SIG-M5 treated with dmso at 0.1 percent for 504 hours (cell line): Measurements from ENCODE around the gene COMMD6.
"Not testable (repeated sequence)": the region's sequence is repeated elsewhere in the genome, so short reads cannot be mapped to it uniquely, and the experiment has no call there.

Experiments used
- DNase-seq: peaks from one replicate; lab custom pipeline; 2025; ENCODE audit not compliant: unreplicated experiment; lab: John Stamatoyannopoulos, UW

COMMD6 gene

DNA sequence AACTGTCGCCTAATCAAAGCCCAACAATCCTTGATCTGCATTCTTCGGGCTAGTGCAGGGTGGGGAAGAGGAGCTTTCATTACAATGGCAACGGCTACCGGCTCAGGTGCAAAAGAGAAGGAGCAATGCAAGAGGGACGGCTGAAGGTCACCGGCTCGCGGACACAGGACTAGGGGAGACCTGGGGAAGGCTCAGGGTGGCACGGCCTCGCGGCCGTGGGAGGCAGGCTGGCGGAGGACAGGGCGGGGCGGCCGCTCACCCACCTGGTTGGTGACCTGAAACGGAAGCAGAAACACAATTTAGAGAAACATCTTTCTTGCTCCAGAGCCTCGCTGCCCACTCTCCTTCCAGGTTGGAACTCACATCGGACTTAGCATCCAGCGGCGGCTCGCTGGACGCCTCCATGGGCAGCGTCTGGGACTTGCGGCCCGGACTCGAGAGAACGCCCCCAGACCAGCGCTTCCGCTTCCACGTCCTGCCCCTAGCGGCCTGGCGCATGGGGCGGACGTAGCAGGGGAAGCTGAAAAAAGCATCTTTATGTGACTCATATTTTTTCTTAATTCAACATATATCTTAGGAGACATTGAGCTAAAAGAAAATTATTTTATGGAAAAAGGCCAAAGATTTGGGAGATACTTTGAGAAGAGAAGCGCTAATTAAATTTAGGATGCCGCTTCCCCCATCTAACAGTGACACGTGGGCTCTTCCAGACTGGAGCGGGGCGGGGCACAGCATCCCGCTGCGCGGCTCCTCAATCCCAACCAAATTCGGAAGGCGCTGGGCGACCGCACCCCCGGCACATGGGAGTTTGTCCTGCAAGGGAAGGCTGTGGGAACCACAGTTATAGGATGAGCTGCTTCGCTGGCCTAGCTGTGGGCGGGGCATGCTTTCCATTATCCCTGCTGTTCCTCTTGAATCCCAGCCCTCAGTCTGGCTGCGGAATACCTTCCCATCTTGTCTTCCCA is at the start of gene COMMD6:
COMMD6 (minus strand) TSS at position 441 of the 965 bp plus-strand sequence; CDS start at position 405, 36 bp downstream.
- peak; percentile 83 for DNase-seq

DNA sequence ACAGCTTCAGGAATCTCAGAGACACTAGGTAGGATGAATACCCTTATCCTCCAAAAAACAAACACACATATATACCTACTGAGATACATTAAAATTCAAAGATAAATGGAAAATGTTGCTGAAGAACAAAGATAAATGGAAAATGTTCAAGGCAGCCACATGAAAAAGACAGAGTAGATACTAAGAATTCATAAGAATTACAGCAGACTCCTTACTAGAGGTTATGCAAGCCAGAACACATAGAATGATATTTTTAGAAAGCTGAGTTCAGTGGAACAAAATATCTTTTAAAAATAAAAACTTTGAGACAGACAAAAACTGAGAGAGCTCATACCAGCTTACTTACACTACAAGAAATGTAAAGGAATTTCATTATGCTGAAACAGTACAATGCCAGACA is 47.5 kb upstream of the COMMD6 start:
- no peak for DNase-seq

DNA sequence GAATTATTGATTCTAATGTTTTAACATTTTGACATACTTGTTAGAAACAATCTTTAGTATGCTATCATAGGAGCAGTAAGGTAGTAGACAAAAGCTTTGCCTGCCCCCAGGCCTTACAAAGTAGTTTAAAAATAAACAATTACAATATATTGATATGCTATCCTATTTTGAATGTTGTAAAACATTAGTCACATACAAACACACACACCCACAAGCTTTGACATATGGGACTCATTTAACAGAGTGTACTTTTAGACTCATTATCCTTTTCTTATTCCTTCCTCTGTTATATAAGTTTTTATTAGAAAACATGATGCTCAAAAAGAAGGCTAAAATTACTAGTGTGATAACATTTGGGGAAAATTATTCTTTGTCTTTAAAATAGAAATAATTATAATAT is 45.5 kb upstream of the COMMD6 start:
- DNase-seq, result no peak

DNA sequence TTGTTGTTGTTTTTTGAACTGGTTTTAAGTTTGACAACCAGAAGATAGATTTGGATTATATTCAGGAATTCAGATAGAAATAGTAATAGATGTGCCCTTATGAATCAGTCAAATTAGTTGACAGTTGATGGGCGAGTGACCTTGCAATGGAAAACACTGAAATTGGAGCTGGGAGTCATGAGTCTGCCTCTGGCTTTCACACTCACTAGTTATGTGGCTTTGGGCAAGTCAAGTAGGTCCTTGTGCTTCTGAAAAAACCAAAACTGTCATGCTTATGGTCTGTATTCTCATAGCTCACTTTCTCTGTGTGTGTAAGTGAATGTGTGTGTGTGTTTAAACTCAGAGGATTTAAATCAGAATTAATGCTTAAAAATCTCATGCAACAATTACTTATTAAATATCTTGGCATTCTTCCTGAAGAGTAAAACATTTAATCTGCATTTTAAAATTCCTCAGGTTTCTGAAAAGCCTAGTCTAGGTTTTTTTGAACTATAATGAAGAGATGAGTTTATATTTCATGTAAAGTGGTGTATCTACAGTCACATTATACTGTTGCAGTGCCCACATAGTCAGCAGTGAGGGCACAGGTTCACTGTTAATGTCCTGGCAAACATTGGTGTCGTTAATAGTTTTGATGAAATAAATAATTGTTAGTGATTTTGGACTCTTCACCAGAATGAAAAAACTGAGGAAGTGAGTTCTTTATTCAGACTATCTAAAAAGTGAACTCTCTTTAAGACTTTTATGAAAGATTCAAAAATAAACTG is 44.4 kb upstream of the COMMD6 start:
- DNase-seq, result no peak

DNA sequence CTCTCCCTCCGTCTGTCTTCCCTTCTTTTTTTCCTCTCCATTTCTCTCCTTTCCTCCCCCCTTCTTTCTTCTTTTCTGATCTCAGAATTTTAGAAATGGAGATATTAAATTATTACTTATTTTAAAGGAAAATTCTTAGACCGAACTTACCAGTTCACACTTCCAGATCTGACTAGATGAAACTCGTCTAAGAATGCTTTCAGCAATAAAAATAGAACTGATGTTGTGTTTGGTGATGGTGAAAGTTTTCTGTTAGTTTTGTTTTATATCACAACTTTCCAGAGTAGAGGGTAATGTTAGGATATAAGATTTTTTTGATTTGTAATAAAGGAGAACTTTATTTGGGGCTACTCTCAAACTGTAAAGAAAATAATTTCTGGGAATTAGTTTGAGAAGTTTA is 41.9 kb upstream of the COMMD6 start:
- no peak for DNase-seq

DNA sequence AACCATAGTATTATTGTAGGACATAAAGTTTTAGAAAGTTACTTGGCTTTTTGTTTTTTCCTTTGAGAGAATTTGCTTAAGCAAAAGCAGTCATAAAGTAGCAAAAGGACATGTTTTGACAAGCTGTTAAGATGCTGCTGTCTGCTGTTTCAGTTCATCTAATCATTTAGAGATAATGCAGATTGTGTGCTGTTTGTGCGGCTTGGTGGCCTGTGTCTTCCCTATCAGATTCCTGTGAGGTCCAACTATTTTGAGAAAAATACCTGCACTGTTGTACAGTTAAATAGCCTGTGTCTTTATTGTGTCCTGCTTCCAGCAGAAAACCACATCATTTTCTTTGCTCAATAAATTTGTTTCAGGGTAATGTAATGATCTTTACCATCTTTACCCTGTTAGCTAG is 31.9 kb upstream of the COMMD6 start:
- no peak for DNase-seq

DNA sequence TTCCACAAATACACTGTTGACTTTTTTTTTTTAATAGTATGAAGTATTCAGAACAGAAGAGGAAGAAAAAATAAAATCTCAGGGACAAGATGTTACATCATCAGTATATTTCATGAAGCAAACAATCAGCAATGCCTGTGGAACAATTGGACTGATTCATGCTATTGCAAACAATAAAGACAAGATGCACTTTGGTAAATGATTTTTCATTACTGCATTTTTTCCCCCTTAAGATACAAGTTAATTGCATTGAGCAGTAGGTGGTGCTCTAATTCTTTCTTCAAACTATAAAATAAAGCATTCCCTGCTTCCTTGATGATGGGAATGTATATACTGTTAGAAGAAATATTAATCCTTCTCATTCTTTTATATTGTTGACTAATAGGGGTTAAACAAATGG is 29.0 kb upstream of the COMMD6 start:
- peak; percentile 6 for DNase-seq

DNA sequence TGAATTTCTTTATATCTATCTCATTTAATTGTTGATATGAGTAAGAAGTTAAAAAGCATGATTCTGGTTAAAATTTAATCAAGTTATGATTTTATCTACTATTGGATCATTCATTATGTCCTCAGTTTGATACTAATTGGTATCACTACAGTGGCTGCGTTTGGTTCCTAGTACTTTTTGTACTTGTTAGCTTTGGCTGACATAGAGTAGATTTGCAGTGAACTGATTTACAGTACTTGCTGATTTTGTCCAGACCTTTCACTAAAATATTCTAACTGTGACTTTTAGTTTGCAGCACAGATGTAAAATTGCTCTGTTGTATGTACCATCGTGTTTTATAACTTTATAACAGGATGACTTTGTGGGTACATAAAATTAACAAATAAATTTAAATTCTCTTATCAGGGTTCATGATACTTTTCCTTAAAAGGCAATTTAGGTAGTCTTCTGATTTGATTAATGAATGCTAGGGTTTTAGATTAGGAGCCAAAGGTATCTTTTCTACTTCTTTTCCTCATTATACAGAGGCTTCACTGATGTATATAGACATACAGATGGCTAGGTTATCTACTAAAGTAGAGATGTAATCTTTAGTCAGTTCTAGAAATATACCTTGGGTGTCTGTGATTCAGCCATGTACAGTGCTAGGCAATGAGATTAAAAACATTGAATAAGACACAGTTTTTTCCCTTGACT is 20.7 kb upstream of the COMMD6 start:
- no peak for DNase-seq

DNA sequence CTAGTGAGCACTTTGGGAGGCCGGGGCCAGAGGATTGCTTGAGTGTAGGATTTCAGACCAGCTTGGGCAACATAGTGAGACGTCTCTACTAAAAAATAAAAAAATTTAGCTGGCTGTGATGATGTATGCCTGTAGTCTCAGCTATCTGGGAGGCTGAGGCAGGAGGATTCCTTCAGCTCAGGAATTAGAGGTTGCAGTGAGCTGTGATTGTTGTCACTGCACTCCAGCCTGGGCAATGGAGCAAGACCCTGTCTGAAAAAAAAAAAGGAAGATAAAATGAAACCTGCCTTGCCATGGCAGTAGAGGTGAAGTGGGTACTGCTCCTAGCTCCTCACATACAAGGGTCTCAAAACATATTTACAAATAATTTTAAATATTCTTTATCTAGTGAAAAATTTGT is 19.3 kb upstream of the COMMD6 start:
- no peak for DNase-seq

DNA sequence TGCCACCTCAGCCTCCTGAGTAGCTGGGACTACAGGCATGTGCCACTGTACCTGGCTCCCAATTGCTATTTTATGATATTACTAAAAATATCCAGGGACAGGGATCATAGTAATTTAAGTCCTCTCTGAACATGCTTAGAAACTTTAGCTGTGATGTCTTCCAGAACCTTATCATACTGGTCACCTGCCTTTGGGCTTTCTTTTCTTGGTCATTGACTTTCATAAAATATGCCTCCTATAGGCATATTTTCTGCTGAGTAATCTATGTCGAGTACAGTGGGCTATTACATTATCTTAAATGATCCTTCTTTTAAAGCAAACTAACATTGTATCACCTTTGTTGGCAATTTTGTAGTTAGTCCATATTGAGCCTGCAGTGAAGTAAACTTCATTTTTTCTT is 18.2 kb upstream of the COMMD6 start:
- DNase-seq, result no peak

DNA sequence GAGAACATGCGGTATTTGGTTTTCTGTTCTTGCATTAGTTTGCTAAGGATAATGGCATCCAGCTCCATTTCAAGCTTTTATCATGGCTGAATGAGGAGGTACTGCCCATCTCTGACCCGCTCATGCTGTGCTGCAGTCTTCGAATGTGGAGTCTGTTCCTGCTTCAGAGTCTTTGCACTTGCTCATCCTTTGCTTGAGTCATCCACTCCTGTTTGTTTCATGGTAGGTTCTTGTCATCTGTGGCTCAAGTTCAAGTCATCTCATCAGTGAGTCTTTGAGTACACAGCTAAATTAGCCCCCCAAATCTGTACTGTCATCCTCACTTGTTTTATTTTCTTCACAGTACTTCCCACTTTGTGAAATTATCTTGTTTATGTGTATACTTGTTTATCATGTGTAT is 17.3 kb upstream of the COMMD6 start:
- DNase-seq, result no peak

DNA sequence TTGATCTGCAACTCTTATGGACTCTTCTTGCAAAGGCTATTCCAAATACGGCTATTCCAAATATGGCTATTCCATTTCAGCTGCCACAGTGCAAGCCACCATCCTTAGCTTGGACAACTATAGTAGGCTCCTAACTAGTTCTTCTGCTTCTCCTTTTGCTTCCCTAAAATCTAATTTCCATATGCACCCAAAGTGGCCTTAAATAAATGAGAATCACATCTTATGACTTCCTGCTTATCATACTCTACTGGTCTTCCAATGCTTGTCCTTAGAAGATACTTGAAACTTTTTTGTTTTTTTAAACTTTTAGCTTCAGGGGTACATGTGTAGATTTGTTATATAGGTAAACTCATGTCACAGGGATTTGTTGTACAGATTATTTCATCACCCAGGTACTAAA is 16.8 kb upstream of the COMMD6 start:
- no peak for DNase-seq

DNA sequence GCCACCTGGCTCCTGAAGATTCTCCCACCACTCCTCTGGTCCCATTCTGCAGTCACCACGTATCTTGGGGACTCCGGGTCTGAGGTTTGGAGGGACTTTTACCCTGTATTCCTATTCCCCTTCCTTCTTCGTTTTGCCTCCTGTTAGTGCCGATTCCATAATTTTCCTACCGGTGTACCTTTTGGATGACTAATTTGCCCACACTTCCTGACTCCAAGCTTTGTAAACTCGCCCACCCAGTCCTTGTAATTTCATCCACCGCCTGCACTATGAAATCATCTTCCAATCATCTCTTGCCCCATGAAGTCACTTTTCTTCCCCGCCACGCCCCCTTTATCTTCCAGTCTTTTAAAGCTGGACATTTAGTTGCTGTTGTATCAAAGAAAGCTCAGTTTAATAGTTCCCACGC is 12.5 kb upstream of the COMMD6 start:
- peak; percentile 63 for DNase-seq

DNA sequence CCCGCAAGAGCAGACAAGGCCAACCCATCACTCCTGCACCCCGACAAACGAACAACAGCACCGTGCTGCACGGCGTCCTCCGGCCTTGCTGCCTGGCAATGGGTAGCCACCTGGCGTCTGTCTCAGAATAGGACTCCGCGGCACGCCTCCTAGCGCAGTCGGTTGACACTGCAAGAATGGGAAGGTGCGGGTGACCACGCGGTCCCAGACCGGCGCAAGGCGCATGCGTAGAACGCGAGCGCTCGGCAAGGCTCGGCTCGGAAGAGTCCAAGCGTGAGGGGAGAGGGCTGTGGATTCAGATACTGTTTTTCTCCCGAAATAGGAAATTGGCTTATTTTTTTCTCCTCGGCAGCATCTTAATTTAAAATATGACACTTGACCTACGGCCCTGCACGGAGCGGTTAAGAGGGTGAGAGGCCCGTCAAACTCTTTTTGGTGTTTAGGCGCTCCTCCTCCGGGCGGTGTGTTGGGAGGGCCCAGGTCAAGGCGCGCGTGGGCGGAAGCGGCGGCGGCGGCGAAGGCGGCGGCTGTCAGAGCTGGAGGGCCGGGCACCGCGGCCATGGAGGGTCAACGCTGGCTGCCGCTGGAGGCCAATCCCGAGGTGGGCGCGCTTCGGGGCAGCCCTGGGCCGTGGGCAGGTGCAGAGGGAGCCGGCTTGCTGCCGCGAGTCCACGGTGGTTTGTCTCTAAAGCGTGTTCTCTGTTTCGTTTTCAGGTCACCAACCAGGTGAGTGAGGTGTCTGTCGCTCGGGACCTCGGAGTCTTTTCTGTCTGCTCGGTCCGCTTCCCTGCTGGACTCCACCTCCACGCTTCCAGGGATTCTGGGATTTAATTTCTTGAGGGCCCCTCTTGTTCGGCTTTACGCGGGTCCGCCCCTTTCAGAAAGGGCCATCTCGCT is 11.9 kb upstream of the COMMD6 start, which contains the start of gene UCHL3:
UCHL3 (plus strand) TSS at position 530 of the 897 bp plus-strand sequence; CDS start at position 560, 30 bp downstream.
- DNase-seq, result peak; percentile 93

DNA sequence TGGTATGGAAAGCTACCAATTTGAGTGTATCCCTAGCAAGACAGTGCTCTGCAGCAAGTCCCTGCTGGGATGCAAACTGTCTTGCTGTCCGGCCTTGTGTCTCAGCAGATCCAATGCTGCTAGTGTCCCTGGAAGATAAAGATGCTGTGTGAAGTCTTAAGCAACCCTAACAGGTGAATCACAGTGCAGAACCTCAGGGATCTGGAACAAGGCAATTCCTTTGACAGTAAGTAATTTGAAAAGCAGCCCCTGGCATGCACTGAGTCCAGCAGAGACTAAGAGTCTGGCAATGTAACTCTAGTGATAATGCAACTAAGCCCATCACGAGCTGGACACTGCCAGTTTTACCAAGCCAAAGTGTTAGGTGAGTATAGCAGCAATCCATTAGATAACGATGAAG is 10.3 kb upstream of the COMMD6 start:
- DNase-seq, result no peak

DNA sequence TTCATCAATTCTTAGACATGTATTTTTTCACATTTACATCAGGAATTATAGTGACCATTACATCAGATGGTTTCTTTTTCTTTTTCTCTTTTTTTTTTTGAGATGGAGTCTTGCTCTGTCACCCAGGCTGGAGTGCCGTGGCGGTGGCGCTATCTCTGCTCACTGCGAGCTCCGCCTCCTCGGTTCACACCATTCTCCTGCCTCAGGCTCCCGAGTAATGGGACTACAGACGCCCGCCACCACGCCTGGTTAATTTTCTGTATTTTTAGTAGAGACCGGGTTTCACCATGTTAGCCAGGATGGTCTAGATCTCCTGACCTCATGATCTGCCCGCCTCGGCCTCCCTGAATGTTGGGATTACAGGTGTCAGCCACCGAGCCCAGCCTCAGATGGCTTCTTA is 7.7 kb upstream of the COMMD6 start:
- not testable (repeated sequence) for DNase-seq

DNA sequence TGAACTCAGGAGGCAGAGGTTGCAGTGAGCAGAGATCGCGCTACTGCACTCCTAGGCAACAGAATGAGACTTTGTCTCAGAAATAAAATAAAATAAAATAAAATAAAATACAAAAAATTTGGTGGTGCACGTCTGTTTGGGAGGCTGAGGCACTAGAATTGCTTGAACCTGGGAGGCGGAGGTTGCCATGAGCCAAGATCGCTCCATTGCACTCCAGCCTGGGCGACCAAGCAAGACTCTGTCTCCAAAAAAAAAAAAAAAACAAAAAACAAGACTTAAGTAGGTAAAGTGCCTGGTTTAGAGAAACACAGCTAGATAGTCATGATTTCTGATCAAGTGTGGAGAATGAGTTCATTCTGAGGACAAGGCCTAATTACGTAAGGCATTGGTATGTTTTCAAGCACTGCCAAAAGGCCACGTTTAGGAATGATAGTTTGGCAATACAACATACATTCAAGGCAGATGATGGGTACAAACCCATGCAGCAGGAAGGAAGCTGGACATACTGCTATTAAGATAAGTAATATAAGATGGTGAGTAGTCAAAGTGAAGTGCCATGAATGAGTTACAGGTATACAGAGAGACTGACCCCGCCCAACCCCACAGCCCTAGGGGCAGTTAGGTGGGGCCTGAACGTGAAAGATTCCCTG is 7.2 kb upstream of the COMMD6 start:
- peak; percentile 49 for DNase-seq

DNA sequence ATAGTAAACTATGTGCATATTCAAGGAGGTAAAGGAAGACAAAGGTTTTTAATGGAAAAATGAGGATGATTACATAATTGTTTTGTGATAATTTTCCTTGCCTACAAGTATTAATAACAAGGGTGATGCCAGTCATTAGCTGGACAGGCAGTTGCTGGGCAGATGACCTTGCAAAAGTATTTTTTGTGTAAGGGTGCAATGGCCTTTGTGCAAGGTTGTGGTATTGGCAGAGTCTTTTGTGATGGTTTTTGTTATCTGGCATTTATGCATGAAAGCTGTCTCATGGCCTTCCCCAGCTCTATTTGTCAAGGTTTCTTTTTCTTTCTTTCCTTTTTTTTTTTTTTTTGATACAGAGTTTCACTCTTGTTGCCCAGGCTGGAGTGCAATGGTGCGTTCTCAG is 4.3 kb upstream of the COMMD6 start:
- DNase-seq, result no peak

DNA sequence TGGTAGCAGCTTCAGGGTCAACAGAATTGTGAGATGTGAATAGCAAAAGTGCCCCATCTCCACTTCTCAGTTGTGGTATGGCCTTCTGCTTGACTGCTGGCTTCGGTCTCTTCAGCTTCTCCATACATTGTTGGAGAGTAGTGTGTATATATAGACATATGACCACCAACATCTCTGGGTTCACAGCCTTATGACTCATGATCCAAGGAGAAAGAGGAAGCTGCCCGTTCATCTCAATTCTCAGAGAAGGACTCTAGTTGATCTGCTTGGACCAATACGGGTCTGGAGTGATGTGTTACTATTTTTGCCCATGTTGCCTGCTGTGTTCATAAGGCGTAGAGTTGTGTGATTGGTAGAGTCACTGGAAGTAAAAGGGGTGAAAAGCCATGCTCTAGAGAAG is 3.6 kb upstream of the COMMD6 start:
- peak; percentile 99 for DNase-seq

DNA sequence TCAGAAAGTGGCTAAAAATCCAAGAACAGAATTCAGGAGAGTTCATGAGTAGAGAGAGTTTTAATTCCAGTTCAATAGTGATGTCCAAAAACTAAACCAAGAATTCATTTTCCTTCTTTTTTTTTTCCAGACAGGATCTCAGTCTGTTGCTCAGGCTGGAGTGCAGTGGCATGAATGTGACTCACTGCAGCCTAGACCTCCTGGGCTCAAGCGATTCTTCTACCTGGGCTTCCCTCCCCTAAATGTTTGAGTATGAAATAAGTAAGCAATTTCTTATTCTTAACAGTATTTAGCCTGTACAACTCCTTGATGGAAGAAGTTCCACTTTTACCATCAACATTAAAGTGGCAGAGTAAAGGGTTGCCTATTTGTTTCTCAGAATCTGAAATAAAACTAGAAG is 3.8 kb downstream of the COMMD6 start:
- DNase-seq, result no peak
